HL-60 (cell line): ENCODE data around the gene WDFY4.

Source experiments
- POLR2AphosphoS5 ChIP-seq: IDR thresholded peaks from 2 replicates; pipeline ENCODE4 v1.6.1; 2012; ENCODE audit warnings: low read depth
- TF ChIP-seq, protein P1 (sequence below): IDR thresholded peaks from 2 replicates; pipeline ENCODE4 v1.6.1; 2012; ENCODE audit warnings: low read depth; ENCODE audit not compliant: insufficient replicate concordance
- TF ChIP-seq, protein P2 (sequence below): IDR thresholded peaks from one replicate; pipeline ENCODE4 v1.5.1; 2011; ENCODE audit warnings: low read length, control low read depth, inconsistent platforms; ENCODE audit not compliant: insufficient read depth

DNA sequence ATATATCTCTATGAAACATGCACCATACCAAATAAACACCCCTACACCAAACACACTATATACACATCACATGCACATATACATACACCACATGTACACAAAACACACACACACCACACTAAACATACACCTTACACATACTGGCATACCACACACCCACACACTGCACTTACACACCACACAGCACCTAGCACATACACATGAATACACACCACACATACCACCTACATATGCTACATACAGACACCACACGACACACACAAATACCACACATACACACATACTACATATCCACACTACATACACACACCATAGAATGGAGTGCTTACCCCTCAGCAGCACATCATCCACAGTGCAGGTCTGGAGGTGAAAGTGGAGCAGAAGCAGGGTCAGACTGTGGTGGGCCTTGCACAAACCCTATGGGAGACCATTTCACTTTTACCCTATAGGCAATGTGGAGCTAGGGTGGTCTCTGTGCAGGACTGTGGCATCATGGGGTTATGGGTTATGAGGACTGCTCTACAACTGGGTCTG, 64.6 kb downstream of the WDFY4 start:
- TF ChIP-seq, protein P1, sequence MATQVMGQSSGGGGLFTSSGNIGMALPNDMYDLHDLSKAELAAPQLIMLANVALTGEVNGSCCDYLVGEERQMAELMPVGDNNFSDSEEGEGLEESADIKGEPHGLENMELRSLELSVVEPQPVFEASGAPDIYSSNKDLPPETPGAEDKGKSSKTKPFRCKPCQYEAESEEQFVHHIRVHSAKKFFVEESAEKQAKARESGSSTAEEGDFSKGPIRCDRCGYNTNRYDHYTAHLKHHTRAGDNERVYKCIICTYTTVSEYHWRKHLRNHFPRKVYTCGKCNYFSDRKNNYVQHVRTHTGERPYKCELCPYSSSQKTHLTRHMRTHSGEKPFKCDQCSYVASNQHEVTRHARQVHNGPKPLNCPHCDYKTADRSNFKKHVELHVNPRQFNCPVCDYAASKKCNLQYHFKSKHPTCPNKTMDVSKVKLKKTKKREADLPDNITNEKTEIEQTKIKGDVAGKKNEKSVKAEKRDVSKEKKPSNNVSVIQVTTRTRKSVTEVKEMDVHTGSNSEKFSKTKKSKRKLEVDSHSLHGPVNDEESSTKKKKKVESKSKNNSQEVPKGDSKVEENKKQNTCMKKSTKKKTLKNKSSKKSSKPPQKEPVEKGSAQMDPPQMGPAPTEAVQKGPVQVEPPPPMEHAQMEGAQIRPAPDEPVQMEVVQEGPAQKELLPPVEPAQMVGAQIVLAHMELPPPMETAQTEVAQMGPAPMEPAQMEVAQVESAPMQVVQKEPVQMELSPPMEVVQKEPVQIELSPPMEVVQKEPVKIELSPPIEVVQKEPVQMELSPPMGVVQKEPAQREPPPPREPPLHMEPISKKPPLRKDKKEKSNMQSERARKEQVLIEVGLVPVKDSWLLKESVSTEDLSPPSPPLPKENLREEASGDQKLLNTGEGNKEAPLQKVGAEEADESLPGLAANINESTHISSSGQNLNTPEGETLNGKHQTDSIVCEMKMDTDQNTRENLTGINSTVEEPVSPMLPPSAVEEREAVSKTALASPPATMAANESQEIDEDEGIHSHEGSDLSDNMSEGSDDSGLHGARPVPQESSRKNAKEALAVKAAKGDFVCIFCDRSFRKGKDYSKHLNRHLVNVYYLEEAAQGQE: no peak
- TF ChIP-seq, protein P2, sequence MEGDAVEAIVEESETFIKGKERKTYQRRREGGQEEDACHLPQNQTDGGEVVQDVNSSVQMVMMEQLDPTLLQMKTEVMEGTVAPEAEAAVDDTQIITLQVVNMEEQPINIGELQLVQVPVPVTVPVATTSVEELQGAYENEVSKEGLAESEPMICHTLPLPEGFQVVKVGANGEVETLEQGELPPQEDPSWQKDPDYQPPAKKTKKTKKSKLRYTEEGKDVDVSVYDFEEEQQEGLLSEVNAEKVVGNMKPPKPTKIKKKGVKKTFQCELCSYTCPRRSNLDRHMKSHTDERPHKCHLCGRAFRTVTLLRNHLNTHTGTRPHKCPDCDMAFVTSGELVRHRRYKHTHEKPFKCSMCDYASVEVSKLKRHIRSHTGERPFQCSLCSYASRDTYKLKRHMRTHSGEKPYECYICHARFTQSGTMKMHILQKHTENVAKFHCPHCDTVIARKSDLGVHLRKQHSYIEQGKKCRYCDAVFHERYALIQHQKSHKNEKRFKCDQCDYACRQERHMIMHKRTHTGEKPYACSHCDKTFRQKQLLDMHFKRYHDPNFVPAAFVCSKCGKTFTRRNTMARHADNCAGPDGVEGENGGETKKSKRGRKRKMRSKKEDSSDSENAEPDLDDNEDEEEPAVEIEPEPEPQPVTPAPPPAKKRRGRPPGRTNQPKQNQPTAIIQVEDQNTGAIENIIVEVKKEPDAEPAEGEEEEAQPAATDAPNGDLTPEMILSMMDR: no peak
- no peak for TF ChIP-seq POLR2AphosphoS5
